HuH-7.5 (cell line): ENCODE data around the gene EIF6.
"Not testable (repeated sequence)": the region's sequence is repeated elsewhere in the genome, so short reads cannot be mapped to it uniquely, and the experiment has no call there.

Experiments
- DNase-seq: peaks from one replicate; pipeline ENCODE4 v3.0.0; 2011; ENCODE audit warnings: low spot score

The EIF6 gene

DNA sequence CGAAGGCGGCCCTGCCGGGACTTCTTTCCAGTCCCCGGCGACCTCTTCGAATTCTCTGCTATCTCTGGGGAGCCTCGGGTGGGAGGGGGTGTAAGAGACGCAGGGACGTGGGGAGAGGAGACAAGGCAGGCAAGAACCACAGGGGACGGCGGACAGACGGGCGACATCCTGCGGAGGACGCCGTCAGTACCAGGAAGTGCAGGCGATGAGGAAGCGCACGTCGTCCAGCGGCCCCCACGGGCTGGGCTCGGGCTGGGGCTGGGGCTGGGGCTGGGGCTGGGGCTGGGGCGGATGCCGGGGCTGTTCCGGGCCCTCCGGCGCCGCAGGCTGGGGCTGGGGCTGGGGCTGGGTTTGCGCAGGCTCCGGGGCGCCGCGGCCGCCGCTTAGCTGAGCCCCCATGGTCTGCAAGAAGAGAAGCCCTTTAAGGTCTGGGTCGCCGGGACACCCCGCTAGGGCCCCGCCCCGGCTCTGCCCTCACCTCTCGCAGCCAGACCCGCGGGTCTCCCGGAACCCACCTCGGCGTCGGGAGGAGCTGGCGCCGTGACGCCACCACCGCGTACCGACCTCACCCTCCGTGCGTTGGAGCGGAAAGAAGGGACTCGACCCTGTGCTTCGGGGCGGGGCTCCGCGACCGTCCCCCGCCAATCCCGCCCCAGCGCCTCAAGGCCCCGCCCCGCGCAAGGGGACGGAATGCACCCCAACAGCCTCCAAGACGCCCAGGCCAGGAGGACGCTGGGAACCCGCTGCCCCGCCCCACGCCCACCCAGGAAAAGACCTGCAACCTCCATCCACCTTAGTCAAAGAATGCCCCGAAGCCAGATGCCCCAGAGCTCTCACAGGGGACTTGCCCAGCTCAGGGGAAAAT is 6.8 kb downstream of the EIF6 start, which contains the start of gene MMP24OS:
MMP24OS (minus strand) TSS at position 592 of the 865 bp plus-strand sequence; CDS start at position 399, 193 bp downstream.
- peak; percentile 52 for DNase-seq

DNA sequence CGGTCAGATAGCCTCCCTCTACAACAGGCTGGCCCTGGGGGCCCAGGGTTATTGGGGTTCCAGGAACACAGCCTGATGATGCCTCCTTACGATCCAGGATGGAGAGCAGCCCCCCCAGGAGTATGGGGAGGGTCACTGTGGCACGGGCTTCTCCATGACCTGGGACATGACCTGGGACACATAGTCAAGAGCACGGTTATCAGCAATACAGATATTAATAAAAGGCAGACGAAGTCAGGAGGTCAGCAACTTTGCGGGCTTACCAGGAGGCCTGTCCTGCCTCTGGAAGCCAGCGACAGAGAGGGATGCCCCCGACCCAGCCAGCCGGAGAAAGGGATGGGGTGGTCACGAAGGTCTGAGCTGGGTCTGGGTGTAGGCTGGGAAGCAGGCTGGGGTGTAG is 7.4 kb downstream of the EIF6 start:
- no peak for DNase-seq

DNA sequence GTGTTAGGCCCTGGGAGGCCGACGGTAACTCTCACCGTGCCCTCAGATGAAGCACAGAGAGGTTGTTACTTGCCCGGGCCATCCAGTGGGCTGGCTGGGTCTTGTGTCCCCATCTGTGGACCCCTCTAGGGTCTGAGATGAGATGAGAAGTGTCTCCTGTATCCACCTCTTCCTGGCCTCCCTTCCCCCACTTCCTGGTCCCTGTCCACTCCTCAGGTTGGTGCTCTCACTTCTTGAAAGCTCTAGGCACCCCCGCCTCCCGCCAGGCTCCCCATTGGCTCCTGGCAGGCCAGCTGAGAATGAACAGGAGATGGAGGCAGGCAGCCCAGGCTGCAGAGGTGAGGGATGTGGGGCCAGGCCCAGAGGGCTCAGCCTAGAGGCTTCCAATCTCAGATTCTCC is 8.2 kb downstream of the EIF6 start:
- no peak for DNase-seq

DNA sequence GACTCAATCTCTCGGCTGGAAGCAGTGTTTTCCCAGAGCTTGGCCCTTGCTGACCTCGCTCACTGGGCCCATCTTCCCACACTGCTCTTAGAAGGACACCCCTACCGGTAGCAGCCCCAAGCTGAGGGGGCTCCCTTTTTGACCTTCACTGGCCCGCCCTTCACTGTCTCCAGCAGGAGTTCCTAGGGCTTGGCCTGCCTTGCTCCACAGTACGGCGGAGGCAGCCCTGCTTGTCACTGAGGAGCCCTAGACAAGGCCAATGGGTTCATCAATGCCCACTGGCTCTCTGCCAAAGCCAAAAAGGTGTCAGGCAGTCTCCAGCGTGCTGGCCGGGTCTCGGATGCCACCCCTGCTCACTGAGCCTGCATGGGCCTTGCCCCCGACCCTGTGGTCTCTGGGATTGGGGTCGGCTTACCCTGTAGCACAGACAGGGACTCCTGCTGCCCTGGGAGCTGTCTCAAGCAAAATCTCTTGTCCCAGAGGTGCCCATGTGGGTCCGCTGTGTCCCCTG is 8.8 kb downstream of the EIF6 start:
- no peak for DNase-seq

DNA sequence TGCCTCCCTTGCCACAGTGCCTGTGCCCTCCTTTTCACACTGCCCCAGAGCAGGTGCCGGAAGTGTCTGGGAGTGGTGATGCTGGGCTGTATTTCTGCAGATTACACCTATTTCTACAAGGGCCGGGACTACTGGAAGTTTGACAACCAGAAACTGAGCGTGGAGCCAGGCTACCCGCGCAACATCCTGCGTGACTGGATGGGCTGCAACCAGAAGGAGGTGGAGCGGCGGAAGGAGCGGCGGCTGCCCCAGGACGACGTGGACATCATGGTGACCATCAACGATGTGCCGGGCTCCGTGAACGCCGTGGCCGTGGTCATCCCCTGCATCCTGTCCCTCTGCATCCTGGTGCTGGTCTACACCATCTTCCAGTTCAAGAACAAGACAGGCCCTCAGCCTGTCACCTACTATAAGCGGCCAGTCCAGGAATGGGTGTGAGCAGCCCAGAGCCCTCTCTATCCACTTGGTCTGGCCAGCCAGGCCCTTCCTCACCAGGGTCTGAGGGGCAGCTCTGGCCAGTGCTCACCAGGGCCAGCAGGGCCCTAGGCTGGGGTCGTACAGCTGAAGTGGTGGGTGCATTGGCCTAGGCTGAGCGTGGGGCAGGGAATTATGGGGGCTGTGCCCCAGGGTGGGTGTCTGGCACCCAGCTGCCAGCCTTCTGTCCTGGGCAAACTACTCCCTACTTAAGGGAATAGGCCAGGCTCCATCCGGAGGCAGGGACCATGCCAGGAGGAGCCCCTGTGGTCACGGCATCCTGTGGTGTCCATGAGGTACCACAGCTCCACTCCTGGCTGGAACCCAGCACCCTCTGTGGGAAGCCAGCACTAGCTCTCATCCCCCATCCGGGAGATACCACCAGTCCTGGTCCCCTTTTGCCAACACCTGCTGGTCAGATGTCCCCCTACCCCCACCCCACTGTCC is 10.1 kb downstream of the EIF6 start:
- DNase-seq: no peak

DNA sequence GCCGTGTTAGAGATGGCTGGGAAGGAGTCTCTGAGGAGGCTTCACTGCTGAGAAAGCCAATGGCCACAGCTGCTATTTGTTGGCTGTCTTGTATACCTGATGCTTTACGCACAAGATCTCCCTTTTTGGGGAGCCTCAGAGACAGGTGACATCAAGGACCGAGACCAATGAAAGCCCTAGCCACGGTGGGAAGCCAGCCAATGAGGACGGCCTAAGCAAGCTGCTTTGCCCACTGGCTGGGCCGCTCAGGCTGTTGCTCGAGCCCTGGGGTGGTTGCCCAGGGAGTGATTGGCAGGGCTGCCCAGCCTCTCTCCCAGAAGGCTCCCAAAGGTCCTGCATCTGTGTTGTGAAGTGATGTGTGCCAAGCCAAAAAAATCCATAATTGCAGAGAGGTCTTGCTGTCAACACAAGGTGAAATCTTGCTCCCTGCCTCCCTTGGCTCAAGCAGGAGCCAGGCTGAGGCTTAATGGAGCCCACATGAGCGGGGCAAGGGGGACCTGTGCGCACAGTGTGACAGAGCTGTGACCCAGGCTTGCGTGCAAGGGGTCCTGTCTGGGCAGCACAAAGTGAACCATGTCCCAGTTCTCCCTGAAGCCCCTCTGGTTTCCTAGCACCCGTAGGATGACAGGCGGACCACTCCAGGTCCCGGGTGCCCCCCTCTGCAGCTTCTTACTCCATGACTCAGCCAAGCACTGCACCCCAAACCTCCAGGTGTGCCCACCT is 11.0 kb downstream of the EIF6 start:
- DNase-seq: no peak

DNA sequence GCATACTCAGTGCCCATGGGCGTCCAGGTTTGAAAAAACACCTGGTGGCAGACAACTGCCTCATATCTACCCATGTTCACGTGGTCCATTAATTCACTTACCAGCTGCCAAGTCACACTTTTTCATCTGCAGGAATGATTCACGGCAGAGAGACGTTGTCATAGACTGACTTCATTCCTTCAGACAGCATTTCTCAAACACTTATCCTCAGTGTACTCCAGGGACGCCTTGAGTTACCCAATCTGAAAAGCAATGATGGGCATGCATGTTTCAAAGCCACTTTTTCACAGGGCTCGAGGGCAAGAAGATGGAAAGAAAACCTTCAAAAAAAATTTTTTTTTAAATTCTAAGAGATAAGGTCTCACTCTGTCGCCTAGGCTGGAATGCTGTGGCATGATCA is 12.7 kb downstream of the EIF6 start:
- DNase-seq: no peak

DNA sequence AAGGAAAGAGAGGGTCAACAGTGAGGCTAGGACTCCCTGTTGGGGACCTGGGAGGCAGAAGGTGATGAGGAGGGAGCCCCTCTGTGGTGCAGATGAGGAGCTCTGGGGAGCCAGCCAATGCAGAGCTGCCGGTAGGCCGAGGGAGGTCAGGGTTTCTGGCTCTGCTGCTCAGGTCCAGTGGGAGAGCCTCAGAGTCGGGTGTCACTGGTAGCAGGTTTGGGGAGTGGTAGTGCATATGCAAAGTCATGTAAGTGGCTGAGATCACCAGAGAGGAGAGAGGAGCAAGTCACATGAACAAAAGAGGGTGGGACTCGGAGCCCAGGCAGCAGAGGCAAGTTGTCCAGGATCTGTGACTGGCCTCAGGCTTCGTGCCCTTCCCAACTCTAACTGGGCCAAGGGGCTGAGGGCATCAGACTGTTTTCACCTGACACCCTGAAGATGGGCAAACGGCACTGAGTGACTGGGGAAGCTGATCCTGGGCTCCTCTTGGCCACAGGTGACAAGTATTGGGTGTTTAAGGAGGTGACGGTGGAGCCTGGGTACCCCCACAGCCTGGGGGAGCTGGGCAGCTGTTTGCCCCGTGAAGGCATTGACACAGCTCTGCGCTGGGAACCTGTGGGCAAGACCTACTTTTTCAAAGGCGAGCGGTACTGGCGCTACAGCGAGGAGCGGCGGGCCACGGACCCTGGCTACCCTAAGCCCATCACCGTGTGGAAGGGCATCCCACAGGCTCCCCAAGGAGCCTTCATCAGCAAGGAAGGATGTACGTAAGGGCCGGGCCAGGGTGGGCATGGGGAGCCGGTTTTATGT is 13.3 kb downstream of the EIF6 start:
- DNase-seq: no peak

DNA sequence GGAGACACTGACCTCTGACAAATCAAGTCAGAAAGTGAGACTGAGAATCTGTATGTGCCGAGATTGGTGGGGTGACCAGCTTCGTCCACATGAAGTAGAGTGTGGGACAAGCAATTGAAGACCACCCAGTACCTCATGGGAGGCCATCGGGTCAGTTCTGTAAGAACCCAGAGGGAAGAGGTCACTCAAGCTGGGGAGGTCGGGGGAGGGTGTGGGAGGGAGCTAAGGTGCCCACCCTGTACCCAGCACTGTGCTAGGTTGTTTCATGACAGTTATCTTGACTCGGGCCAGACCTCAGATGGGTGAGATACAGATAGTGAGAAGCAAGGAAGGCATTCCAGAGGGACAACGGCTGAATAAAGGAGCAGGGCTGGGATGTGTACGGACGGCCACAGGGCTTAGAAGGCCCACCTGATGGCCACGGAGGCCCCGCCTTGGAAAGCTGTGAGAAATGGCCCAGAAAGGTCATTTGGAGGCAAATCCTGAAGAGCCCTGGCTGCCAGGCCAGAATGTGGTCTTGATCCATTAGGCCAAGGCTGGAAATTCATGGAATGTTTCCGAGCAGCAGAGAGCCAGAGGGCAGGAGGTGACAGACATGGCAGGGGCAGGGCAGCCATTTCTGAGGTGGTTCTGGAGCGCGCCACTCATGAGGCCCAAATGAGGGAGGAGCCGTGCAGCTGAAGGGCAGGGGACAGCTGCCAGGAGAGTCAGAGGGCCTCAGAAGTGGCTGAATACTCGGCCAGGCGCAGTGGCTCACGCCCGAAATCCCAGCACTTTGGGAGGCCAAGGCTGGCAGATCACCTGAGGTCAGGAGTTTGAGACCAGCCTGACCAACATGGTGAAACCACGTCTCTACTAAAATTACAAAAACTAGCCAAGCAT is 14.3 kb downstream of the EIF6 start:
- no peak for DNase-seq

DNA sequence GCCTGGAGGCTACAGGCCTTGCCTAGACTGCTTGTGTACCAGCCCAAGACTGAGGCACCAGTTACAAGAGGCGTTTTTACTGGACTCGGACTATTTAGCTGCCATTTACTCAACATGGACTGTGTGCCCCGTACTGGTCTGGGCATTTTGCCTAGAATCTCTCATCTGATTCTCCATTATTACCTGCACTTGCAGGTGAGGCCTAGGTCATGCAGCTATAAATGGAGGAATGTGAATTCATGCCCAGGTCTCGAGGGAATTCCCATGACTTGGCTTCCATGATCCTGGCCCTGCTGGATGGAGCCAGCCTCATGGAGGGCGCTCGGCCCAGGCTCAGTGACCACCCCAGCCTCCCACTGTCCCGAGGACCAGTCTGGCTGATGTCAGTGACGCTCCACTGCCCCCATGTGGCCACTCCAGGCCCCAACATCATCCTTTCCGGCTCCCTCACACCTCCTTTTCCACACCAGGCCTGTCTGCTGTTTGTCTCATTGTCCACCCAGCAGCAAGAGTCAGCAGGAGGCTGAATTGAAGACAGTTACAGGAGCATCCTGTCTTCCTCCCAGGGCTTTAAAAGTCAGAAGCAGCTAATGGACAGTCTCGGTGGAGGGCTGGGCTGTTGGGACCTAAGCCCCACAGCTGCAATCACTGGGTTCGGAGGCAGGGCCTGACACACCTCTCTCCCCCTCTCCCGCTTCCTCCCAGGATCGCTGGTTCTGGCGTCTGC is 15.4 kb downstream of the EIF6 start:
- peak; percentile 97 for DNase-seq

DNA sequence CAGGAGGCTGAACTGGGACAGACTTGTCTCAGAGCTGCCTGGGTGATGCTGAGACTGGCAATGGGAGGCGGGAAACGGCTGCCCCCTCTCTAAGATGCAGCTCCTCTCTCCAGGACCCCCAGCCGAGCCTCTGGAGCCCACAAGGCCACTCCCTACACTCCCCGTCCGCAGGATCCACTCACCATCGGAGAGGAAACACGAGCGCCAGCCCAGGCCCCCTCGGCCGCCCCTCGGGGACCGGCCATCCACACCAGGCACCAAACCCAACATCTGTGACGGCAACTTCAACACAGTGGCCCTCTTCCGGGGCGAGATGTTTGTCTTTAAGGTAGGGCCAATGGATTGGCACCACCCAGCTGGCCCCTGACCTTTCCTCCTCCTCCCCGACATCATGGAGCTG is 17.5 kb downstream of the EIF6 start:
- DNase-seq: no peak

DNA sequence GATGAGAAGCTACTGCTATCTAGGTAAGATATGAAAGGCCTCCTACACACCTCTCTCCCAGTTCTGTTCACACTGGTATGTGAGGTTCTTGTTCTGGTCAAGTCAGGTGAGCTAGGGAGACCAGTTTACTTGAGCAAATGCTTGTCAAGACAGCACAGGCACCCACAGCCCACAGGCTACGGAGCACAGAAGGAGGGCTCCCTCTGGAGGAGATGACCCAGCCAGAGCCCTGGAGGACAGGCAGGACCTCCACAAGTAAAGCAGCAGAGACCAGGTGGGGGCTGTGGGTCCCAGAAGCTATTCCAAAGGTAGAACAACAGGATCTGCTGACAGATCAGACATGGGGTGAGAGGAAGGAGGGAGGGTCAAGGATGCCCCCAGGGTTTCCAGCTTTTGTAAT is 19.8 kb downstream of the EIF6 start:
- DNase-seq: peak; percentile 72

DNA sequence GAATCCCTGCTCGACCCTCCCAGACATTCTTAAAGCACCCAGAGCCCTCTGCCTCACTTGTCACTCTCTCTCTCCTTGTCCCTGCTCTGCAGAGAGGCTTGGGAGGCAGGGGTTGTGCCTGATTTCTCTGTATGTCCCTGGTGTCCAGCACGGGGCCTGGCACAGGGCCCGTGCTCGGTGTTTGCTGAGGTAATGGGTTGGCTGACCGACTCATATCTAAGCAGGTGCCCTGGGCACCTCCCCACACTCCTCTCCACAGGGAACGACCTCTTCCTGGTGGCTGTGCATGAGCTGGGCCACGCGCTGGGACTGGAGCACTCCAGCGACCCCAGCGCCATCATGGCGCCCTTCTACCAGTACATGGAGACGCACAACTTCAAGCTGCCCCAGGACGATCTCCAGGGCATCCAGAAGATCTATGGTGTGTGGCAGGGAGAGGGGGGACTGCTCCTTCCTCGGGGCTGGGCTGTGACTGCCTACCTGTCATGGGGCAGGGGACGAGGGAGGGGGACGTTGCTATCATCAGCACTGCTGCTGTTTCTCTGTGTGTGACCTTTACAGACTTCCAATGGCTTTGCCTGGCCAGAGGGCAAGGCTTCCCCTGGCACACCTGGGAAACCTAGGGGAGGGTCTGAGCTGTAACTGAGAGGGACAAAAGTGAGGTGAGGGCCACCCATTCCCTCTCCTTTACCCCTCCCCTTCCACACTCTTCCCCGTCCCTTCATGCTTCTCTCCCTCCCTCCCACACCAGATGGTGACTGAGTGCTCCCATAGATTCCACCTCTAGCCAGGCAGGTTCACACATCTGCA is 20.8 kb downstream of the EIF6 start:
- DNase-seq: no peak

DNA sequence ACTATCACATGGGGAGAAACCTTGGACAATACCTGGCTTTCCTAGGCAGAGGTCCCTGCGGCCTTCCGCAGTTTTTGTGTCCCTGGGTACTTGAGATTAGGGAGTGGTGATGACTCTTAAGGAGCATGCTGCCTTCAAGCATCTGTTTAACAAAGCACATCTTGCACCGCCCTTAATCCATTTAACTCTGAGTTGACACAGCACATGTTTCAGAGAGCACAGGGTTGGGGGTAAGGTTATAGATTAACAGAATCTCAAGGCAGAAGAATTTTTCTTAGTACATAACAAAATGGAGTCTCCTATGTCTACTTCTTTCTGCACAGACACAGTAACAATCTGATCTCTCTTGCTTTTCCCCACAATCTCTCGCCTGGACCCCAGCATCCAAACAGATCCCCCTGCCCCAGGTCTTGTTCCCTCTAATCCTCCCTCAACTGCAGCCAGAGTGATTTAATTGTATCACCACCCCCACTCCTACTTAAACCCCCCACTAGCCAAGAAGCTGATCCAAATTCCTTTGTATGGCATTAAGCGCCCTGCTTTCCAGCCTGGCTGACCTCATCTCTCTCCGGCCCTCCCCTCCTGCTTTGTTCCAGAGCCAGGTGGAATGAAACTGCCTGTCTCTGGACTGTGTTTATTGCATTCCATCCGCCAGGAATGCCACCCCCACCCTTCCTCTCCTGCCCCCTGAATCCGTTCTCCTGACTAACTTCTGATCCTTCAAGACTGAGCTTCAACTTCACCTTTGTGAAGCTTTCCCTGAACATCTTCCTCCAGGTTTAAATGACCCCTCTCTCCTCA is 21.6 kb downstream of the EIF6 start:
- not testable (repeated sequence) for DNase-seq

DNA sequence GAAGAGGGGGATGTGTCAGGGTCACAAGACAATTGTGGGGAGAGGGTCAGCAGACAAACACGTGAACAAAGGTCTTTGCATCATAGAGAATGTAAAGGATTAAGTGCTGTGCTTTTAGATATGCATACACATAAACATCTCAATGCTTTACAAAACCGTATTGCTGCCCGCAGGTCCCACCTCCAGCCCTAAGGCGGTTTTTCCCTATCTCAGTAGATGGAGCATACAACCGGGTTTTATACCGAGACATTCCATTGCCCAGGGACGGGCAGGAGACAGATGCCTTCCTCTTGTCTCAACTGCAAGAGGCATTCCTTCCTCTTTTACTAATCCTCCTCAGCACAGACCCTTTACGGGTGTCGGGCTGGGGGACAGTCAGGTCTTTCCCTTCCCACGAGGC is 22.3 kb downstream of the EIF6 start:
- not testable (repeated sequence) for DNase-seq

DNA sequence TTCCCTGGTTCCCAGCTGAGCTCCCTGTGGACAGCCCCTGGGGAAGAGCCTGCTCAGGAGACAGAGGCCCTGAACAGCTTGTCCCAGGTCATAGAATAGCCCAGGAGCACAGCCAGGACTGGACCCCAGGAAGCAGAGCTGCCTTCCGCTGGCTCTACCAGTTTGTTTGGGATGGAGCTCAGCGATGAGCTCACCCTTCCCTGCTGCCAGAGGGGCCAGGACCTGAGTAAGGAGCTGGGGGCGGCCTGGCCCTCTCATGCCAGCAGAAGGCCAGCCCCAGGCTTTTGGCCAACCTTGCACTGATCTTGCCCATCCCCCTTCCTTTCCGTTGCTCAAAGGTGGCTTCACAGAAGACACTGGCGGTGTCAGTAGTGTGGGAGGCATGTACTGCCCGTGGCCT is 24.1 kb downstream of the EIF6 start:
- DNase-seq: no peak

DNA sequence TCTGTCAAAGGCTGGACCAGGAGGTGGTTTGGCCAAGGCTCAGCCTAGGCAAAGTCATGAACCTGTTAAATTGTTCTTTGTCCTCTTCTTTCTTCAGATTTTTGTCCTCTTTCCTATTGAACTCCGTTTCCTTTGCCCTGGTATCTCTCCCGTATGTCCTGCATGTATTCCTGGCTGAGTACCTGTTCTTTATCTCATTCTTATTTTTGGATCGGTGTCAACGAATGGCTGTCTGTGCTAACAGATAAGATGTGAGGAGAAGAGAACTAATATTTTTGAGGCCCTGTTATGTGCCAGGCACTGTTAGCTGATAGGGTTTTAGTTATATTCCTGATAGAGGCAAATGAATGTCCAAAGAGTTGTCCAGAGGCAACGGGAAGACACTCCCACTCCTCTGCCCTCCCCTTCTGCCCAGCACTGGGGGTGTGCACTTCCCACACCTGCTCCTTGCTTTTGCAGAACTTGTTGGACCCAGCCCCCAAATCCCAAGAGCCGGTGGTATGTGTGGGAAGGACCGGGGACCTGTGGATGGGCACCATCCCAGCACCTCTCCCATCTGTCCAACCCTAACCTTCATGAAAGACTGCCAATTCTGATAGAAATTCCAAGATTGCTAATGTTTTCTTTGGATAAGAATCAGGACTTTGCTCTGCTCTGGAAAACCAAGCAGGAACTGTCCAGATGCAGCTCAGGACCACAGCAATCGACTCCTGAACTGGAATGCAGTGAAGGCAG is 27.2 kb downstream of the EIF6 start:
- no peak for DNase-seq
